ENCODE measurements around the gene SPATA6.

SPATA6 gene

GRCh38 chr1:48251821-48252220 is 220.2 kb downstream of the SPATA6 start:
- no peak for DNase-seq (ENCODE audit: low read depth)

- no peak for DNase-seq (ENCODE audit: low read depth)
These were observed 220.7 kb downstream of the SPATA6 start for GRCh38 chr1:48251323-48251722.

- DNase-seq (ENCODE audit: low read depth) = no peak
These were observed 221.4 kb downstream of the SPATA6 start for GRCh38 chr1:48250572-48250971.

- no peak for DNase-seq (ENCODE audit: low read depth)
These were observed 222.1 kb downstream of the SPATA6 start for GRCh38 chr1:48249868-48250267.

- DNase-seq (ENCODE audit: low read depth) = no peak
These were observed 223.6 kb downstream of the SPATA6 start for GRCh38 chr1:48248356-48248755.

- DNase-seq (ENCODE audit: low read depth) = no peak
These were observed 225.3 kb downstream of the SPATA6 start for GRCh38 chr1:48246727-48247126.

All from stimulated activated CD8-positive, alpha-beta memory T cell treated with anti-CD3 and anti-CD28 coated beads, Interleukin-15, amount 100 ng/mL, for 1 hour (primary cell).